AG08395 (cell line): ENCODE data around the gene TEF.

Source experiments
- DNase-seq: peaks from one replicate; pipeline ENCODE4 v3.0.0; 2012; ENCODE audit warnings: mixed read lengths, low spot score

The TEF gene

GRCh38 chr22:41354979-41355378 lies 26.8 kb upstream of the TEF start:
- DNase-seq, result no peak

- no peak for DNase-seq
Observed at GRCh38 chr22:41355895-41356294, 25.8 kb upstream of the TEF start.

GRCh38 chr22:41356430-41357028 lies 25.2 kb upstream of the TEF start:
- no peak for DNase-seq

- no peak for DNase-seq
Observed at GRCh38 chr22:41357191-41357590, 24.6 kb upstream of the TEF start.

GRCh38 chr22:41358927-41359326 lies 22.8 kb upstream of the TEF start:
- DNase-seq, result no peak

GRCh38 chr22:41359376-41359775 lies 22.4 kb upstream of the TEF start:
- DNase-seq, result no peak

GRCh38 chr22:41360126-41360525 lies 21.6 kb upstream of the TEF start:
- DNase-seq, result no peak

- no peak for DNase-seq
Observed at GRCh38 chr22:41361716-41362310, 19.9 kb upstream of the TEF start.

GRCh38 chr22:41362615-41363014 lies 19.1 kb upstream of the TEF start:
- DNase-seq, result no peak

GRCh38 chr22:41364233-41364632 lies 17.5 kb upstream of the TEF start:
- no peak for DNase-seq

- DNase-seq, result no peak
Observed at GRCh38 chr22:41364955-41365354, 16.8 kb upstream of the TEF start.

GRCh38 chr22:41365425-41365824 lies 16.3 kb upstream of the TEF start:
- DNase-seq, result no peak

GRCh38 chr22:41366323-41367029 lies 15.3 kb upstream of the TEF start:
- no peak for DNase-seq

GRCh38 chr22:41367039-41367679 lies 14.6 kb upstream of the TEF start:
- peak; percentile 96 for DNase-seq

- DNase-seq, result peak; percentile 76
Observed at GRCh38 chr22:41367680-41368542, 13.8 kb upstream of the TEF start.

GRCh38 chr22:41368543-41369423 lies 13.0 kb upstream of the TEF start:
- no peak for DNase-seq

- no peak for DNase-seq
Observed at GRCh38 chr22:41369424-41369745, 12.4 kb upstream of the TEF start.

- no peak for DNase-seq
Observed at GRCh38 chr22:41369837-41370236, 11.9 kb upstream of the TEF start.

- DNase-seq, result no peak
Observed at GRCh38 chr22:41377846-41378245, 3.9 kb upstream of the TEF start.

- peak; percentile 83 for DNase-seq
Observed at GRCh38 chr22:41380993-41381328, 781 bp upstream of the TEF start.

GRCh38 chr22:41382098-41382578 lies 396 bp downstream of the TEF start:
- DNase-seq, result peak; percentile 87
